Measurements from ENCODE around the gene MFGE8. TPM values are rescaled to one million over a fixed set of nuclear protein-coding genes. Genes with fewer than 3 reads are reported as not detected.

MFGE8 gene, protein sequence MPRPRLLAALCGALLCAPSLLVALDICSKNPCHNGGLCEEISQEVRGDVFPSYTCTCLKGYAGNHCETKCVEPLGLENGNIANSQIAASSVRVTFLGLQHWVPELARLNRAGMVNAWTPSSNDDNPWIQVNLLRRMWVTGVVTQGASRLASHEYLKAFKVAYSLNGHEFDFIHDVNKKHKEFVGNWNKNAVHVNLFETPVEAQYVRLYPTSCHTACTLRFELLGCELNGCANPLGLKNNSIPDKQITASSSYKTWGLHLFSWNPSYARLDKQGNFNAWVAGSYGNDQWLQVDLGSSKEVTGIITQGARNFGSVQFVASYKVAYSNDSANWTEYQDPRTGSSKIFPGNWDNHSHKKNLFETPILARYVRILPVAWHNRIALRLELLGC
- 306 to 389 TPM (median 324 TPM) in 5 replicates for total RNA-seq (2022; extraction: Qiagen RNA extraction; ENCODE audit: low read depth)

DNA sequence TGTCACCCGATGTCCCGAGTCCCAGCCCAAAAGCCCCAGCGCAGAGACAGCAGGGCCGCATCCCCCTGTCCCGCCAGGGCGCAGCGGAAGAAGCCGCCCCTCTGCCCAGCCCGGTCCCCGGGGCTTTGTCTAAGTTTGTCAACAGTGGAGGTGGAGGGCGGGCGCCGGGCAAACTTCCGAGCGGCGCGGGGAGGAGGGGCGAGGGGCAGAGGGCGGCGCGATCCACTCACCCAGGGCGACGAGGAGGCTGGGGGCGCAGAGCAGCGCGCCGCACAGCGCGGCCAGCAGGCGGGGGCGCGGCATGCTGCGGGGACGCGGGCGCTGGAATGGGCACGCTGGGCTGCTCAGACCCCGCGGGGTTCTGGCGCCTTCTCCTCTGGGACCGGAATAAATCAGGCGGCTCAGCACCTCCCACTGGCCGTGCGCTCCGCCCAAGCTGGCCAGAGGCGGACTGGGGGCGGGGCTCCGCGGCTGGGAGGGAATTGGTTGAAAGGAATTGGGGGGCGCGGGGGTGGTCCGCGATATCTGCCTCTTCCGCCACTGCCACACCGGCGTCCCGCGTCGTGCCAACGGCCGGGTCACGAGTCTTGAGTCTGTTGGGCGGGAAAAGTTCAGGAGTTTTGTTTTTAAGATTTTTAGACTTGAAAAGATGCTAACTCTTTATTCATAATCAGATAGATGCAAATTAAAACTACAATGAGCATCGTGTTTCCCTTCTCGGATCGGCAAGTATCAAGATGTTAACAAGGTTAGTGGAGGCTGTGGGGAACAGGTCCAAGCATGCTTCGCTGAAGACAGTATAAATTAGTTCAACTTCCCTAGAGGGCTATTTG lies at the start of gene MFGE8:
Gene MFGE8, minus strand, starts transcription at position 363 of the 833 bp plus-strand sequence. Its CDS starts 60 bp downstream, at position 303.

DNA sequence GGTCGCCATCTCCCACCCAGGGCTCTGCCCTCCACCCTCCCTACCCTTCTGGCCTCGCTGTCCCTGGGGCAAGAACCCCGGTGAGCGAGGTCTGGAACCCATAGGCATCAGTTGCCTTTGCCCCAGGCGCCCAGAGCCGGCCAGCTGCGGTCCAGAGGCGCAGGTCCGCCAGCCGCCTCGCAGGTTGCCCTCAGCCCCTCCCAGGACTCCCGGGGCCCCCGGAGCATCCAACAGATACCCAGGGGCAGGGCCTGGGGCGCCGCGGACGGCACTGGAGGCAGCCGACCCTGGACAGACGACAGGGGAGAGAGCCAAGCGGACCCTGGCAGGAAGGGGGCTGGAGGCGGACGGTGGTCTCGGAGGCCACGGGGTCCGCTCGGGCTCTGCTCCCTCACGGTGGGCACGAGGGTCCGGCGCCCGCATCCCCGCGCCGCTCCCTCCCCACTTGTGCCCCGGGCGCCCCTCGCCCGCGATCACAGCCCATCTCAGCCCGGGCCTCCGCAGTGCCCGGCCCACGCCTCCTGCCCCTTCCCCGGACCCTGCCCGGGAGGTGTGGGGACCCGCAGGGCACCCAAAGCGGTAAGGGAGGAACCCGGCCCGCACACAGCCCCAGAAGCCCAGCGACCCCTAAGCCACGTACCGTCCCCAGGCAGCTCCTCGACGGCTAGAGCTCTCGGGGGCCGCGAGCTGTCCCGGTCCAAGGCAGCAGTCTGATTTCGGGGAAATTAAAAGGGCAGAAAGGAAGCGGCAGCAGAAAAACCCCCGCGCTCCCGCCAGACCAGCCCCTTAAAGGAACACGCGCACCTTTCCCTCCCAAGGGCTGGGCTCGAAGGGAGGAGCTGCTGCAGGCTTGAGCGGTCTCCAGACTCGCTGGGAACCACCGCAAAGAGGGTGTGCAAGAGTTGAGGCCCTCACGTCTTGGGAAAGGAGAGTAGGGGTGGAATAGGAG lies 18.1 kb downstream of the MFGE8 start, which contains the start of gene HAPLN3:
Gene HAPLN3, minus strand, starts transcription at position 726 of the 949 bp plus-strand sequence. CDS start 8,246 bp downstream, outside the sequence.

Other genes with a start within 250 kb of the MFGE8 start
- 0.09 to 0.34 TPM (median 0.13 TPM) in 5 replicates for gene ACAN, start 109.9 kb downstream of the MFGE8 start, total RNA-seq (2022; extraction: Qiagen RNA extraction; ENCODE audit: low read depth)
- gene HAPLN3, start 17.8 kb downstream of the MFGE8 start, total RNA-seq (2022; extraction: Qiagen RNA extraction; ENCODE audit: low read depth): 29.7 to 42.4 TPM (median 36.8 TPM) in 5 replicates
- 61.1 to 83.7 TPM (median 80.7 TPM) in 5 replicates for gene ABHD2, start 175.1 kb upstream of the MFGE8 start, total RNA-seq (2022; extraction: Qiagen RNA extraction; ENCODE audit: low read depth)

Data from A549 treated with CpdA at 1 μM for 4 hours (cell line).